SK-N-MC (cell line): Measurements from ENCODE around the gene PLN.

Experiments used
- EZH2 ChIP-seq: fragments of 200-600 bp; sonication (generic); IDR thresholded peaks from one replicate; pipeline ENCODE4 v1.6.1; 2017; ENCODE audit warnings: antibody characterized with exemption
- FOXP2 ChIP-seq: optimal IDR thresholded peaks from 2 replicates; pipeline ENCODE3; 2011; ENCODE audit warnings: mild to moderate bottlenecking, moderate library complexity; ENCODE audit not compliant: insufficient read depth; ENCODE audit errors: extremely low read length, control extremely low read depth
- POLR2AphosphoS5 ChIP-seq: IDR thresholded peaks from 2 replicates; pipeline ENCODE4 v1.6.1; 2012; ENCODE audit warnings: mild to moderate bottlenecking, low read depth, low read length, borderline replicate concordance

GRCh38 chr6:118571121-118571520 lies 23.0 kb downstream of the PLN start:
- TF ChIP-seq POLR2AphosphoS5 (no peak), FOXP2 (no peak), EZH2 (no peak)
